A549 (cell line): ENCODE measurements around the gene OCSTAMP. TPM values are rescaled to one million over a fixed set of nuclear protein-coding genes. Genes with fewer than 3 reads are reported as not detected.

Experiments
- ATAC-seq, 2 experiments: fragments of 200-7000 bp in 1 of 2; fragments of >200 bp in 1 of 2; cut with Nextera tagmentation in 1 of 2; cut with Tn5 transposase in 1 of 2; 3 replicates each; pipeline versions ENCODE4 v1.8.0 to v1.9.1; 2018 to 2020; ENCODE audit warnings: mild to moderate bottlenecking in 1 of 2, moderate library complexity in 1 of 2
- CTCF ChIA-PET: fragments of 300-600 bp; sonication (Branson Sonifier 250); formaldehyde crosslinking; extraction: SDS; loops from one replicate; lab custom pipeline; 2021; ENCODE audit warnings: antibody characterized with exemption, inconsistent platforms; lab: Yijun Ruan, JAX
- POLR2A ChIA-PET: fragments of 350-600 bp; formaldehyde crosslinking; extraction: SDS; loops from one replicate; lab custom pipeline; 2021; ENCODE audit warnings: antibody characterized with exemption, inconsistent platforms; lab: Yijun Ruan, JAX
- DNase-seq, 2 experiments: peaks; one replicate each; pipeline versions ENCODE4 v3.0.0 to v3.0.0-alpha.2; 2011 to 2016; ENCODE audit warnings: low read depth in 1 of 2, low spot score in 1 of 2
- FAIRE-seq: peaks from 2 replicates; lab custom pipeline; 2011; peaks lifted over from hg19 to GRCh38; lab: Jason Lieb, UNC
- H3K27ac ChIP-seq, 2 experiments: fragments of >200 bp; sonication (Bioruptor Twin); formaldehyde crosslinking; 3 replicates each; pipeline ENCODE4 v1.5.1; 2016 to 2017
- H3K4me1 ChIP-seq: fragments of >200 bp; sonication (Bioruptor Twin); formaldehyde crosslinking; 3 replicates; pipeline ENCODE4 v1.6.1; 2016
- H3K4me2 ChIP-seq: fragments of >200 bp; sonication (Bioruptor Twin); formaldehyde crosslinking; 3 replicates; pipeline ENCODE4 v1.6.1; 2016
- H3K4me3 ChIP-seq: fragments of >200 bp; sonication (Bioruptor Twin); formaldehyde crosslinking; 3 replicates; pipeline ENCODE4 v1.5.1; 2016
- H3K9me3 ChIP-seq: fragments of >200 bp; sonication (Bioruptor Twin); formaldehyde crosslinking; 3 replicates; pipeline ENCODE4 v1.6.1; 2016
- BHLHE40 ChIP-seq: IDR thresholded peaks from 2 replicates; pipeline ENCODE4 v1.6.1; 2012; ENCODE audit warnings: low read depth, low read length, inconsistent platforms
- CHD4 ChIP-seq: fragments of 200-600 bp; sonication (generic); IDR thresholded peaks from 2 replicates; pipeline ENCODE4 v1.6.1; 2016; ENCODE audit warnings: antibody characterized with exemption, mild to moderate bottlenecking, borderline replicate concordance
- EHMT2 ChIP-seq: fragments of 200-600 bp; sonication (generic); IDR thresholded peaks from 2 replicates; pipeline ENCODE4 v1.6.1; 2016; ENCODE audit warnings: antibody characterized with exemption, low read depth, mild to moderate bottlenecking, moderate library complexity
- ESRRA ChIP-seq: fragments of 150-350 bp; IDR thresholded peaks from 2 replicates; pipeline ENCODE4 v1.6.1; 2014; ENCODE audit warnings: mild to moderate bottlenecking, low read length, borderline replicate concordance
- FOSB ChIP-seq: fragments of 250-450 bp; sonication (Bioruptor Pico); IDR thresholded peaks from 2 replicates; pipeline ENCODE4 v1.5.0; 2020; ENCODE audit warnings: mild to moderate bottlenecking, moderate library complexity
- FOXS1 ChIP-seq: fragments of 250-450 bp; sonication (Bioruptor Pico); IDR thresholded peaks from 2 replicates; pipeline ENCODE4 v1.5.0; 2020; ENCODE audit warnings: mild to moderate bottlenecking, moderate library complexity
- GATA3 ChIP-seq: IDR thresholded peaks from 2 replicates; pipeline ENCODE4 v1.6.1; 2012; ENCODE audit warnings: borderline replicate concordance
- HDAC2 ChIP-seq: fragments of 200-600 bp; sonication (generic); IDR thresholded peaks from 2 replicates; pipeline ENCODE4 v1.6.1; 2016
- HES2 ChIP-seq: fragments of >200 bp; sonication (Bioruptor Twin); formaldehyde crosslinking; IDR thresholded peaks from 2 replicates; pipeline ENCODE4 v1.6.1; 2016
- HEYL ChIP-seq: fragments of 250-450 bp; sonication (Bioruptor Pico); IDR thresholded peaks from 2 replicates; pipeline ENCODE4 v1.8.0; 2021; ENCODE audit warnings: mild to moderate bottlenecking, moderate library complexity
- HOXB5 ChIP-seq: fragments of 250-450 bp; sonication (Bioruptor Pico); IDR thresholded peaks from 2 replicates; pipeline ENCODE4 v1.5.0; 2020; ENCODE audit warnings: mild to moderate bottlenecking, moderate library complexity
- JUNB ChIP-seq: fragments of >200 bp; sonication (Bioruptor Twin); formaldehyde crosslinking; IDR thresholded peaks from 2 replicates; pipeline ENCODE4 v1.6.1; 2016
- KDM1A ChIP-seq: fragments of 200-600 bp; sonication (generic); IDR thresholded peaks from 2 replicates; pipeline ENCODE4 v1.6.1; 2016; ENCODE audit warnings: low read depth, mild to moderate bottlenecking
- KDM5A ChIP-seq: fragments of 200-600 bp; sonication (generic); IDR thresholded peaks from 2 replicates; pipeline ENCODE4 v1.6.1; 2016; ENCODE audit warnings: antibody characterized with exemption, mild to moderate bottlenecking
- POLR2A ChIP-seq: IDR thresholded peaks from 2 replicates; pipeline ENCODE4 v1.6.1; 2012; ENCODE audit warnings: mild to moderate bottlenecking, low read length
- RARB ChIP-seq: fragments of 250-450 bp; sonication (Bioruptor Pico); IDR thresholded peaks from 2 replicates; pipeline ENCODE4 v1.8.0; 2021; ENCODE audit warnings: mild to moderate bottlenecking, moderate library complexity
- RCOR1 ChIP-seq: fragments of 150-350 bp; IDR thresholded peaks from 2 replicates; pipeline ENCODE4 v1.6.1; 2014; ENCODE audit warnings: antibody characterized with exemption, low read length, low read depth
- TP53 ChIP-seq: fragments of 250-450 bp; sonication (Bioruptor Pico); IDR thresholded peaks from 2 replicates; pipeline ENCODE4 v1.5.0; 2021; ENCODE audit warnings: mild to moderate bottlenecking, moderate library complexity
- ZC3H11A ChIP-seq: fragments of 450-650 bp; IDR thresholded peaks from 2 replicates; pipeline ENCODE4 v1.6.1; 2014; ENCODE audit warnings: antibody characterized with exemption, mild to moderate bottlenecking
- ZNF302 ChIP-seq: fragments of 250-450 bp; sonication (Bioruptor Pico); IDR thresholded peaks from 2 replicates; pipeline ENCODE4 v1.9.0; 2021; ENCODE audit warnings: inconsistent platforms, mild to moderate bottlenecking, moderate library complexity
- ZSCAN20 ChIP-seq: fragments of 250-450 bp; sonication (Bioruptor Pico); IDR thresholded peaks from 2 replicates; pipeline ENCODE4 v1.8.0; 2022; ENCODE audit warnings: mild to moderate bottlenecking, moderate library complexity
- WGBS: methylation state at CpG from one replicate; pipeline ENCODE4 v1.1.6; 2017; ENCODE audit errors: missing lambda C conversion rate; 5-methylcytosine and 5-hydroxymethylcytosine counted together
- polyA plus RNA-seq, 4 experiments: library from polyadenylated mRNA; depleted of rRNA in 3 of 4; stranded (reverse); fragments of >200 nt; fragmentation: RNase III in 1 of 4; extraction: RNeasy Plus Mini Kit Qiagen cat#74134 plus additional on column Dnase treatment in 1 of 4; gene quantifications; 2 replicates in 3 of 4; 3 replicates in 1 of 4; pipeline ENCODE4 v1.2.3, GENCODE V29; 2011 to 2017
- TF ChIP-seq, protein P1 (sequence below): fragments of >200 bp; sonication (Bioruptor Twin); formaldehyde crosslinking; IDR thresholded peaks from 3 replicates; pipeline ENCODE4 v1.5.1; 2016
- TF ChIP-seq, protein P2 (sequence below): fragments of 250-450 bp; sonication (Bioruptor Pico); IDR thresholded peaks from 2 replicates; pipeline ENCODE4 v1.5.0; 2021; ENCODE audit warnings: mild to moderate bottlenecking, moderate library complexity, borderline replicate concordance

The OCSTAMP gene
- polyA plus RNA-seq, 2 of the 4 experiments (the other 2 are of a cell fraction) = not detected

DNA sequence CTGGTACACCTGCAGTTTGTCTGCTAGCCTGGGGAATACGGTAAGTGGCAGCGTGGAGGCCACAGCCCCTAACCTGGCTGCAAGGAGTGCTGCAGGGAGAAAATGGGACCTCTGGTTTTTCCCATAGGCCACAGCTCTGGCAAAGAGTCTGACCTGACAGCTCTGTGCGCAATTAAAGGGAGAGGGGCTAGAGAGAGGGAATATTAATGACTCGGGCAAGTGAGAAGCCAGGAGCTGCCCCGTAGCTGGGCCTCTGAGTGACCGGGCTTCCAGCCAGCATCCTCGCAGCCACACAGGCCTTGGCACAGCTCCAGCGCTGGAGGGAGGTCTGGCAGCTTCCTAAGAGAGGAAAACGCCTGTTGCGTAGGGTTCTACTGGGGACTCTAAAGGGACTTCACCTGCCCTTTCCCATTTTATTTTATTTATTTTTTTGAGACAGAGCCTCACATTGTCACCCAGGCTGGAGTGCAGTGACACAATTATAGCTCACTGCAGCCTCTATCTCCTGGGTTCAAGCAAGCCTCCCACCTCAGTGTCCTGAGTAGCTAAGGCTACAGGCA is 18.2 kb upstream of the OCSTAMP start:
- DNase-seq = no peak
- H3K4me3 ChIP-seq = no peak overlapping the region
- WGBS = 39% methylated on average over 10 of the region's 10 CpGs
- FAIRE-seq = no peak
- ChIA-PET POLR2A (no interaction called here), CTCF (interaction anchor here (0.6 to 2.8 kb wide), 3 partner anchors 9 to 22 kb away, joined by 3 to 7 read pairs (median 4); no protein-coding TSS in a partner anchor)
- no peaks in the 10 kb centered on the region; the same call in 2 of the 3 replicates for H3K9me3 ChIP-seq
- no peak overlapping the region for H3K27ac ChIP-seq
- no peak overlapping the region for H3K4me2 ChIP-seq
- no peaks in the 10 kb centered on the region for H3K4me1 ChIP-seq
- TF ChIP-seq FOSB (CRISPR knock-in tag) (no peak), POLR2A (no peak), BHLHE40 (no peak), HOXB5 (CRISPR knock-in tag) (no peak), ZSCAN20 (CRISPR knock-in tag) (no peak), HEYL (no peak), RCOR1 (no peak), HDAC2 (no peak), GATA3 (no peak), RARB (CRISPR knock-in tag) (no peak)
- ATAC-seq = no peak

GRCh38 chr20:46566125-46566524 is 15.7 kb upstream of the OCSTAMP start:
- ChIA-PET POLR2A (no interaction called here), CTCF (no interaction called here)
- Histone ChIP-seq H3K9me3 (no peaks in the 10 kb centered on the region), H3K27ac (no peak overlapping the region), H3K4me2 (no peak overlapping the region), H3K4me3 (no peak overlapping the region), H3K4me1 (peaks cover 5% of the 10 kb centered on the region; the same call in 2 of the 3 replicates)
- no peak for TF ChIP-seq KDM5A
- no peak for TF ChIP-seq FOXS1
- TF ChIP-seq, protein P1, sequence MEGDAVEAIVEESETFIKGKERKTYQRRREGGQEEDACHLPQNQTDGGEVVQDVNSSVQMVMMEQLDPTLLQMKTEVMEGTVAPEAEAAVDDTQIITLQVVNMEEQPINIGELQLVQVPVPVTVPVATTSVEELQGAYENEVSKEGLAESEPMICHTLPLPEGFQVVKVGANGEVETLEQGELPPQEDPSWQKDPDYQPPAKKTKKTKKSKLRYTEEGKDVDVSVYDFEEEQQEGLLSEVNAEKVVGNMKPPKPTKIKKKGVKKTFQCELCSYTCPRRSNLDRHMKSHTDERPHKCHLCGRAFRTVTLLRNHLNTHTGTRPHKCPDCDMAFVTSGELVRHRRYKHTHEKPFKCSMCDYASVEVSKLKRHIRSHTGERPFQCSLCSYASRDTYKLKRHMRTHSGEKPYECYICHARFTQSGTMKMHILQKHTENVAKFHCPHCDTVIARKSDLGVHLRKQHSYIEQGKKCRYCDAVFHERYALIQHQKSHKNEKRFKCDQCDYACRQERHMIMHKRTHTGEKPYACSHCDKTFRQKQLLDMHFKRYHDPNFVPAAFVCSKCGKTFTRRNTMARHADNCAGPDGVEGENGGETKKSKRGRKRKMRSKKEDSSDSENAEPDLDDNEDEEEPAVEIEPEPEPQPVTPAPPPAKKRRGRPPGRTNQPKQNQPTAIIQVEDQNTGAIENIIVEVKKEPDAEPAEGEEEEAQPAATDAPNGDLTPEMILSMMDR = no peak
- no peak for TF ChIP-seq TP53 (CRISPR knock-in tag)
- TF ChIP-seq RCOR1 = no peak
- no peak for TF ChIP-seq FOSB (CRISPR knock-in tag)
- TF ChIP-seq, protein P2, sequence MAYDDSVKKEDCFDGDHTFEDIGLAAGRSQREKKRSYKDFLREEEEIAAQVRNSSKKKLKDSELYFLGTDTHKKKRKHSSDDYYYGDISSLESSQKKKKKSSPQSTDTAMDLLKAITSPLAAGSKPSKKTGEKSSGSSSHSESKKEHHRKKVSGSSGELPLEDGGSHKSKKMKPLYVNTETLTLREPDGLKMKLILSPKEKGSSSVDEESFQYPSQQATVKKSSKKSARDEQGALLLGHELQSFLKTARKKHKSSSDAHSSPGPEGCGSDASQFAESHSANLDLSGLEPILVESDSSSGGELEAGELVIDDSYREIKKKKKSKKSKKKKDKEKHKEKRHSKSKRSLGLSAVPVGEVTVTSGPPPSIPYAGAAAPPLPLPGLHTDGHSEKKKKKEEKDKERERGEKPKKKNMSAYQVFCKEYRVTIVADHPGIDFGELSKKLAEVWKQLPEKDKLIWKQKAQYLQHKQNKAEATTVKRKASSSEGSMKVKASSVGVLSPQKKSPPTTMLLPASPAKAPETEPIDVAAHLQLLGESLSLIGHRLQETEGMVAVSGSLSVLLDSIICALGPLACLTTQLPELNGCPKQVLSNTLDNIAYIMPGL = no peak
- no peak for TF ChIP-seq EHMT2
- TF ChIP-seq HOXB5 (CRISPR knock-in tag) = no peak
- no peak for TF ChIP-seq KDM1A
- no peak for TF ChIP-seq HES2
- TF ChIP-seq HEYL = no peak
- TF ChIP-seq CHD4 = no peak
- TF ChIP-seq JUNB = no peak
- no peak for TF ChIP-seq ESRRA
- TF ChIP-seq POLR2A = no peak
- TF ChIP-seq ZNF302 (CRISPR knock-in tag) = no peak
- TF ChIP-seq ZC3H11A = no peak
- no peak for TF ChIP-seq HDAC2
- no peak for ATAC-seq
- no peak for FAIRE-seq
- 13% methylated on average over 5 of the region's 10 CpGs for WGBS
- DNase-seq = no peak
